ENCODE results near the gene ACYP2.
"Not testable (repeated sequence)": the region's sequence is repeated elsewhere in the genome, so short reads cannot be mapped to it uniquely, and the experiment has no call there.

ACYP2 gene

DNA sequence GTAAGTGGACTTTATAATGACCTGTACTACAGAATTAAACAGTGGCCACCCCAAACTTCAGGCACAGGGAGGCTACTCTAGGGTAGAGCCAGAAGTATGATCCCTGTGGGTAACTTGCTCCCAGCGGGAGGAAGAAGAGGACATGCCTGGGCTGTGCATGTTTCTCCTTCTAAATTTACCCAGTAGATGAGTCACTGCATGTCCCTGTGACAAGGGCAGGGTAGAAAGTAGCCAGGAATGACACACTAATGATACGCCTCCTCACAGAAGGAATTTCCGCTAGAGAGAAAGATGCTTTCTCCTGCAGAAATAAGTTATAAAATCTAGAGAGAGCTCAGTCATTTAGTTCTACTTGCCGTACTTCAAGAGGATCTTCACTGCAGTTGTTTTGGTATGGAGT, 7.5 kb downstream of the ACYP2 start:
- Histone ChIP-seq H3K27me3 (ENCODE audit: insufficient read depth, low read length, poor library complexity, severe bottlenecking) (no peaks in the 10 kb centered on the region), H3K4me1 (ENCODE audit: insufficient read depth, low read length, poor library complexity, severe bottlenecking) (no peaks in the 10 kb centered on the region), H4K20me1 (ENCODE audit: insufficient read depth, low read length, poor library complexity, severe bottlenecking) (no peaks in the 10 kb centered on the region), H3F3A (ENCODE audit: low read depth) (no peaks in the 10 kb centered on the region), H3K79me2 (ENCODE audit: insufficient read depth, low read length) (no peaks in the 10 kb centered on the region), H3K4me3 (ENCODE audit: low read length, poor library complexity, severe bottlenecking) (no peak overlapping the region), H3K9me2 (replicated peaks; ENCODE audit: low read depth, low read length) (no peaks in the 10 kb centered on the region), H3K9me3 (ENCODE audit: insufficient read depth, low read depth, low read length) (peaks cover 11% of the 10 kb centered on the region; the same call in 1 of the 2 replicates), H2AFZ (ENCODE audit: low read length) (no peak overlapping the region), H3K9ac (ENCODE audit: low read depth, low read length, poor library complexity, severe bottlenecking) (no peak overlapping the region), H3K36me3 (ENCODE audit: insufficient read depth, low read length) (no peaks in the 10 kb centered on the region), H3K4me2 (ENCODE audit: low read depth, low read length, poor library complexity, severe bottlenecking) (no peak overlapping the region)
- no peak for TF ChIP-seq EZH2phosphoT487 (IDR thresholded peaks at IDR 0.05; ENCODE audit: borderline replicate concordance)

- not testable (repeated sequence) for H3K9me2 ChIP-seq (replicated peaks; ENCODE audit: low read depth, low read length); H3K4me1 ChIP-seq (ENCODE audit: insufficient read depth, low read length, poor library complexity, severe bottlenecking); H3K36me3 ChIP-seq (ENCODE audit: insufficient read depth, low read length); H4K20me1 ChIP-seq (ENCODE audit: insufficient read depth, low read length, poor library complexity, severe bottlenecking); H3K9ac ChIP-seq (ENCODE audit: low read depth, low read length, poor library complexity, severe bottlenecking); H2AFZ ChIP-seq (ENCODE audit: low read length); H3K4me3 ChIP-seq (ENCODE audit: low read length, poor library complexity, severe bottlenecking); H3K79me2 ChIP-seq (ENCODE audit: insufficient read depth, low read length); H3K4me2 ChIP-seq (ENCODE audit: low read depth, low read length, poor library complexity, severe bottlenecking); H3K27me3 ChIP-seq (ENCODE audit: insufficient read depth, low read length, poor library complexity, severe bottlenecking); H3F3A ChIP-seq (ENCODE audit: low read depth); H3K9me3 ChIP-seq (ENCODE audit: insufficient read depth, low read depth, low read length)
Measured at GRCh38 chr2:54127174-54127573, 11.8 kb downstream of the ACYP2 start.

DNA sequence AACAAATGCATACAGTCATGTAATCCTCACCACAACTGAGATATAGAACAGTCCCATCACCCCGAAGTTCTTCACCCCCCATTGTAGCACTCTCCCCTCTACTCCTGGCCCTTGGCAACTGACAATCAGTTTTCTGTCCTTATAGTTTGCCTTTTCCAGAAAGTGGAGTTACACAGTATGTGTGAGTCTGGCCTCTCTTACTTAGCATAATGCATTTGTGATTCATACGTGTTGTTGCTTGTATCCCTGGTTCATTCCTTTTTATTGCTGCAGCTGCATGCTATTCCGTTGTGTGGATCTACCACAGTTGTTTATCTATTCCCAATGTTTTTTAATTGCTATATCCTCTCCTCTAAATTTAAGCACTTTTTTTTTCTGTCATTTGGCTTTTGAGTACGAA, 17.6 kb downstream of the ACYP2 start:
- Histone ChIP-seq H3K4me1 (ENCODE audit: insufficient read depth, low read length, poor library complexity, severe bottlenecking) (no peaks in the 10 kb centered on the region), H3K4me3 (ENCODE audit: low read length, poor library complexity, severe bottlenecking) (no peak overlapping the region), H3K9ac (ENCODE audit: low read depth, low read length, poor library complexity, severe bottlenecking) (no peak overlapping the region), H4K20me1 (ENCODE audit: insufficient read depth, low read length, poor library complexity, severe bottlenecking) (no peaks in the 10 kb centered on the region), H3K27me3 (ENCODE audit: insufficient read depth, low read length, poor library complexity, severe bottlenecking) (no peaks in the 10 kb centered on the region), H3K9me3 (ENCODE audit: insufficient read depth, low read depth, low read length) (no peaks in the 10 kb centered on the region), H2AFZ (ENCODE audit: low read length) (no peak overlapping the region), H3F3A (ENCODE audit: low read depth) (no peaks in the 10 kb centered on the region), H3K4me2 (ENCODE audit: low read depth, low read length, poor library complexity, severe bottlenecking) (no peak overlapping the region), H3K79me2 (ENCODE audit: insufficient read depth, low read length) (no peaks in the 10 kb centered on the region), H3K9me2 (replicated peaks; ENCODE audit: low read depth, low read length) (no peaks in the 10 kb centered on the region), H3K36me3 (ENCODE audit: insufficient read depth, low read length) (no peaks in the 10 kb centered on the region)
- TF ChIP-seq CTCF (conservative IDR thresholded peaks at IDR 0.05; ENCODE audit: low read length) (no peak), EZH2phosphoT487 (IDR thresholded peaks at IDR 0.05; ENCODE audit: borderline replicate concordance) (no peak)

DNA sequence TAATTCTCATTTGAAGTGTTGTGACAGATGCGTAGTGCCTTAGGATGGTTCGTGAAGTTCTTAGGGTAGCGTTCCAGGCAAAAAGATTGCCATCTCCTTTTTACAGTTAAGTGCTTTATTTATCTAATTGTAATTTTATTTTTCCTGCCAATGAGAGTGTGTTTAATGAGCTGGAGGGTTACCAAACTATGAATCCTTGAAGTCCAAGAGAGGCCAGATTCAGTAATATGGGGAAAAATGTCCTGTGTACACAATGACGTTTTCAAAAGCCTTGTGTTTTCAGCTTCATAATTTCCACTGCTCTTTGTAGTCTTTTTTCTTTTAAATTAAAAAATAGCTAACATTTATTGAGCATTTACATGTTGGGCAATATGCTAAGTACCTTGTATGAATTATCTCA, 23.8 kb downstream of the ACYP2 start:
- Histone ChIP-seq H2AFZ (ENCODE audit: low read length) (no peak overlapping the region), H4K20me1 (ENCODE audit: insufficient read depth, low read length, poor library complexity, severe bottlenecking) (no peaks in the 10 kb centered on the region), H3K36me3 (ENCODE audit: insufficient read depth, low read length) (no peaks in the 10 kb centered on the region), H3K4me2 (ENCODE audit: low read depth, low read length, poor library complexity, severe bottlenecking) (no peak overlapping the region), H3K9ac (ENCODE audit: low read depth, low read length, poor library complexity, severe bottlenecking) (no peak overlapping the region), H3K27me3 (ENCODE audit: insufficient read depth, low read length, poor library complexity, severe bottlenecking) (no peaks in the 10 kb centered on the region), H3K79me2 (ENCODE audit: insufficient read depth, low read length) (no peaks in the 10 kb centered on the region), H3K4me1 (ENCODE audit: insufficient read depth, low read length, poor library complexity, severe bottlenecking) (no peaks in the 10 kb centered on the region), H3K9me3 (ENCODE audit: insufficient read depth, low read depth, low read length) (no peaks in the 10 kb centered on the region), H3F3A (ENCODE audit: low read depth) (no peaks in the 10 kb centered on the region), H3K9me2 (replicated peaks; ENCODE audit: low read depth, low read length) (no peaks in the 10 kb centered on the region), H3K4me3 (ENCODE audit: low read length, poor library complexity, severe bottlenecking) (no peak overlapping the region)
- no peak for TF ChIP-seq CTCF (conservative IDR thresholded peaks at IDR 0.05; ENCODE audit: low read length)
- no peak for TF ChIP-seq EZH2phosphoT487 (IDR thresholded peaks at IDR 0.05; ENCODE audit: borderline replicate concordance)
